Measurements from ENCODE around the gene USF2.

Gene USF2

DNA sequence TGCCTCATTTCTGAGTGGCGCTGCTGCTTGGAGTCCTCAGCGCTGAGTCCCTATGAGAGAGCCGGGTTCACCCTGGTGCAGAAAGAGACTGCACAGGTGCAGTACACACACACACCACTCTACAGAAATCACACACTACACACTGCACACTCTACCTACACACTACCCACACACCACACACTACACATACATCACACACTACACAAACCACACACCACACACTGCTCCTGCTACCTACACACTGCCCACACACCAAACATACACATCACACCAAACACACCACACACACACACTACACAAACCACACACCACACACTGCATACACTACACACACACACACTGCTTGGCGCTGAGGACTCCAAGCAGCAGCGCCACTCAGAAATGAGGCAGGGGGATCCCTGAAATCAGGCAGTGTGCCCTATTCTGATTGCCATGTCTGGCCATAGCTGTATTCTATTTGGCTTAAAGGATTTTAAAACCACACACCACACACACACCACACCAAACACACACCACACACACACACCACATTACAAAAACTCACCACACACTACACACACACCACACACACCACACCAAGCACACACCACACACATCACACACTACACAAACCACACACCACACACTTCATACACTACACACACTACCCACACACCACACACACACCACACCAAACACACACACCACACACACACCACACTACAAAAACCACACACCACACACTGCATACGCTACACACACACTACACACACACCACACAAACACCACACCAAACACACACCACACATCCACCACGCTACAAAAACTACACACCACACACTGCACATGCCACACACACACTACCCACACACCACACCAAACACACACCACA lies 28.1 kb downstream of the USF2 start:
- H3K4me3 Mint-ChIP-seq = no peak overlapping the region
- no peaks in the 10 kb centered on the region for H3K27me3 Mint-ChIP-seq
- DNase-seq = no peak
- H3K9me3 Mint-ChIP-seq = no peaks in the 10 kb centered on the region
- no peak overlapping the region for H3K27ac Mint-ChIP-seq
- H3K36me3 Mint-ChIP-seq (ENCODE audit: insufficient read depth) = no peaks in the 10 kb centered on the region
- ATAC-seq (replicated peaks) = no peak
- peaks cover 0 to 2% of the 10 kb centered on the region in 2 donors for H3K4me1 Mint-ChIP-seq (ENCODE audit: low read depth in 2 of 2)

DNA sequence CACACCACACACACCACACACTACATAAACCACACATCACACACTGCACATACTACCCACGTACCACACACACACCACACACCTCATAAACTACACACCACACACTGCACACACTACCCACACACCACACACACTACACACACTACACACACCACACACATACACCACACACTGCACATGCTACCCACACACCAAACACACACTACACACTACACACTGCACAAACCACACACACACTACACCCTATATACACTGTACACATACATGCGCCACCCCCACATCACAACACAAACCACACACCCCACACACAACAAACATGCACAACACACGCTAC lies 28.7 kb downstream of the USF2 start:
- H3K36me3 Mint-ChIP-seq (ENCODE audit: insufficient read depth) = no peaks in the 10 kb centered on the region
- H3K4me3 Mint-ChIP-seq = no peak overlapping the region
- no peaks in the 10 kb centered on the region for H3K27me3 Mint-ChIP-seq
- H3K27ac Mint-ChIP-seq = no peak overlapping the region
- no peaks in the 10 kb centered on the region for H3K9me3 Mint-ChIP-seq
- ATAC-seq (replicated peaks) (no peak), DNase-seq (no peak)
- peaks cover 0 to 2% of the 10 kb centered on the region in 2 donors for H3K4me1 Mint-ChIP-seq (ENCODE audit: low read depth in 2 of 2)

GRCh38 chr19:35297922-35298321 lies 29.2 kb downstream of the USF2 start:
- Mint-ChIP-seq H3K36me3 (ENCODE audit: insufficient read depth) (no peaks in the 10 kb centered on the region), H3K27ac (no peak overlapping the region)
- ATAC-seq (replicated peaks) = no peak

GRCh38 chr19:35298561-35298972 lies 29.8 kb downstream of the USF2 start:
- no peak for ATAC-seq (replicated peaks)
- no peak overlapping the region for H3K27ac Mint-ChIP-seq
- no peaks in the 10 kb centered on the region for H3K4me1 Mint-ChIP-seq (ENCODE audit: low read depth in 2 of 2)
- no peaks in the 10 kb centered on the region for H3K27me3 Mint-ChIP-seq
- no peak overlapping the region for H3K4me3 Mint-ChIP-seq
- no peak for DNase-seq
- no peaks in the 10 kb centered on the region for H3K36me3 Mint-ChIP-seq (ENCODE audit: insufficient read depth)
- no peaks in the 10 kb centered on the region for H3K9me3 Mint-ChIP-seq

More at GRCh38 chr19:35297922-35298321, 29.2 kb downstream of the USF2 start:
- H3K9me3 Mint-ChIP-seq = no peaks in the 10 kb centered on the region
- no peak for DNase-seq
- no peak overlapping the region for H3K4me3 Mint-ChIP-seq
- H3K27me3 Mint-ChIP-seq = no peaks in the 10 kb centered on the region
- H3K4me1 Mint-ChIP-seq (ENCODE audit: low read depth in 2 of 2) = peaks cover 0 to 2% of the 10 kb centered on the region in 2 donors

DNA sequence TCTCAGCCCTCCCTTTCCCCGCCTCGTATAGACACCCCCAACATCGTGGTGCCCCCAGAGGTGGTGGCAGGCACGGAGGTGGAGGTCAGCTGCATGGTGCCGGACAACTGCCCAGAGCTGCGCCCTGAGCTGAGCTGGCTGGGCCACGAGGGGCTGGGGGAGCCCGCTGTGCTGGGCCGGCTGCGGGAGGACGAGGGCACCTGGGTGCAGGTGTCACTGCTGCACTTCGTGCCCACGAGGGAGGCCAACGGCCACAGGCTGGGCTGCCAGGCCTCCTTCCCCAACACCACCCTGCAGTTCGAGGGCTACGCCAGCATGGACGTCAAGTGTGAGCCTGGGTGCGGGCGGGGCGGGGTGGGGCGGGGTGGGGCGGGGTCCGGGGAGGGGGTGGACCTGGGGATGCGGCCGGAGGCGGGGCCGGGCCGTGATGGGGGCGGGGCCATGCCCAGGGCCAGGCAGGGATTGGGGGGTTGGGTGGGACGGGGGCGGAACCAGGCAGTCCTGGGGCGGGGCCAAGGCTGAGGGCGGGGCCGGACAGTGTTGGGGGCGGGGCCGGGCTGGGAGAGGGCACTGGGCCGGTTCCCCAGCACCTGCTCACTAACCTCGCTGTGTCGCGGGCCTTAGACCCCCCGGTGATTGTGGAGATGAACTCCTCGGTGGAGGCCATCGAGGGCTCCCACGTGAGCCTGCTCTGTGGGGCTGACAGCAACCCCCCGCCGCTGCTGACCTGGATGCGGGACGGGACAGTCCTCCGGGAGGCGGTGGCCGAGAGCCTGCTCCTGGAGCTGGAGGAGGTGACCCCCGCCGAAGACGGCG lies 31.0 kb downstream of the USF2 start:
- no peak for ATAC-seq (replicated peaks)
- Mint-ChIP-seq H3K27ac (no peak overlapping the region), H3K36me3 (ENCODE audit: insufficient read depth) (no peaks in the 10 kb centered on the region), H3K4me1 (ENCODE audit: low read depth in 2 of 2) (no peaks in the 10 kb centered on the region), H3K9me3 (no peaks in the 10 kb centered on the region), H3K4me3 (no peak overlapping the region), H3K27me3 (no peaks in the 10 kb centered on the region)
- no peak for DNase-seq

DNA sequence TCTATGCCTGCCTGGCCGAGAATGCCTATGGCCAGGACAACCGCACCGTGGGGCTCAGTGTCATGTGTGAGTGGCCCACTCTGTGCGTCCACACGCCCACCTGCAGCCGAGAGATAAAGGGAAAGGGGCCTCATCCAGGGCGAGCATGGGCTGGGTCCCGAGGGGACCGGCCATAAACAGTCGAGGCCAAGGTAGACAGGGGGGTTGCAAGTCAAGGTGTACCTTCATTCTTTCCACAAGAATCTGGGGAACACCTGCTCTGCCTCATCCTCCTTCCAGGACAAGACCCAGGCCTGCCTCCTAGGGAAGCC lies 31.5 kb downstream of the USF2 start:
- no peak for ATAC-seq (replicated peaks)
- no peaks in the 10 kb centered on the region for H3K9me3 Mint-ChIP-seq
- no peak overlapping the region for H3K27ac Mint-ChIP-seq
- H3K36me3 Mint-ChIP-seq (ENCODE audit: insufficient read depth) = no peaks in the 10 kb centered on the region
- no peak overlapping the region for H3K4me3 Mint-ChIP-seq
- no peaks in the 10 kb centered on the region for H3K4me1 Mint-ChIP-seq (ENCODE audit: low read depth in 2 of 2)
- DNase-seq = no peak
- H3K27me3 Mint-ChIP-seq = no peaks in the 10 kb centered on the region

DNA sequence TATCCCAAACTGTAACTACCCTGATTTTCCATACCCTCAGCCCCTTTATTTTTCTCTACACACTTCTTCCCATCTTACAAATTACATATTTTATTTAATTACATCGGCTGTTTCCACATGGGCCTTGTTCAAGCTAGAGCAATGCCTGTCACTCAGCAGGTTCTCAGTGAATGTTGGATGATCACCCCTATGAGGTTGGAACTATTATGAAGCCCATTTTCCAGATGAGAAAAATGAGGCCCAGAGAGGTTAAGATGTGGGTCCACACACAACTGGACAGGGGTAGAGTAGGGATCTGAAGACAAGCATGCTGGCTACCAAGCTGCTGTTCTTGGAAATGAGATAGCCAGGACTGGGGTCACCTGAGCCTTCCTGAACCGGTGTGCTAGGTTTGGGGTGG lies 33.2 kb downstream of the USF2 start:
- no peak overlapping the region for H3K27ac Mint-ChIP-seq

DNA sequence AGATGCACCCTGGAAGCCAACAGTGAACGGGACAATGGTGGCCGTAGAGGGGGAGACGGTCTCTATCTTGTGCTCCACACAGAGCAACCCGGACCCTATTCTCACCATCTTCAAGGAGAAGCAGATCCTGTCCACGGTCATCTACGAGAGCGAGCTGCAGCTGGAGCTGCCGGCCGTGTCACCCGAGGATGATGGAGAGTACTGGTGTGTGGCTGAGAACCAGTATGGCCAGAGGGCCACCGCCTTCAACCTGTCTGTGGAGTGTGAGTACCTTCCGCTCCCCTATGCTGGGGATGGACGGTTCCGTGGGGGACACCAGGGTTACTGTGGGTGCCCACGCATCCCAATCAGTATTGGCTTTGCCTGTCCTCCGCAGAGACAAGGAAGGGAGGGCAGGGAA lies 33.7 kb downstream of the USF2 start:
- no peaks in the 10 kb centered on the region for H3K9me3 Mint-ChIP-seq
- DNase-seq (no peak), ATAC-seq (replicated peaks) (no peak)
- no peak overlapping the region for H3K27ac Mint-ChIP-seq
- H3K4me1 Mint-ChIP-seq (ENCODE audit: low read depth in 2 of 2) = no peaks in the 10 kb centered on the region
- no peaks in the 10 kb centered on the region for H3K36me3 Mint-ChIP-seq (ENCODE audit: insufficient read depth)
- no peak overlapping the region for H3K4me3 Mint-ChIP-seq
- peaks cover 0 to under 1% of the 10 kb centered on the region in 2 donors for H3K27me3 Mint-ChIP-seq

More for the DNA sequence above, 33.2 kb downstream of the USF2 start:
- Mint-ChIP-seq H3K9me3 (no peaks in the 10 kb centered on the region), H3K27me3 (no peaks in the 10 kb centered on the region), H3K36me3 (ENCODE audit: insufficient read depth) (no peaks in the 10 kb centered on the region), H3K4me3 (no peak overlapping the region), H3K4me1 (ENCODE audit: low read depth in 2 of 2) (no peaks in the 10 kb centered on the region)
- DNase-seq (no peak), ATAC-seq (replicated peaks) (no peak)

GRCh38 chr19:35303357-35303915 lies 34.7 kb downstream of the USF2 start:
- H3K27ac Mint-ChIP-seq = no peak overlapping the region

DNA sequence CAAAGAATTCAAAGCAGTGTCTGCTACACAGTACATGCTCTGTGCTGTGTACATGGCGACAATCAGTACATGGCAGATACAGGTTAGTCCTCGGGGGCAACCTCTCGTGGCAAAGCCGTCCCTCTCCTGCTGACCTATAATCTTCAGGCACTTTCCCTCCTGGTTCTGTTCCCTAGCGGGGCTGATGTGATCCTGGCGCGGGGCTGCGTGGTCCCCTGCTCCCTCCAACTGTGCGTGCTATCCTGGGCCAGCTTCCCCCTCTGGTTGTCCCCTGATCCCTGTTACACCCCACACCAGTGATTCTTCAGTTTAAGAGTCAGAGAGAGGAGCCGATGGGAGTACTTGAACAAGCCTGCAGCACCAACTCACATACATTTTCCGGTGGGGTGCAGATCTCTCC lies 35.3 kb downstream of the USF2 start:
- Mint-ChIP-seq H3K27ac (no peak overlapping the region), H3K36me3 (ENCODE audit: insufficient read depth) (no peaks in the 10 kb centered on the region), H3K27me3 (peaks cover 10 to 14% of the 10 kb centered on the region in 2 donors), H3K4me3 (no peak overlapping the region), H3K9me3 (no peaks in the 10 kb centered on the region), H3K4me1 (ENCODE audit: low read depth in 2 of 2) (no peaks in the 10 kb centered on the region)
- DNase-seq (no peak), ATAC-seq (replicated peaks) (no peak)

More at GRCh38 chr19:35303357-35303915, 34.7 kb downstream of the USF2 start:
- H3K27me3 Mint-ChIP-seq = peaks cover 7 to 9% of the 10 kb centered on the region in 2 donors
- H3K36me3 Mint-ChIP-seq (ENCODE audit: insufficient read depth) = no peaks in the 10 kb centered on the region
- no peak for DNase-seq
- H3K4me1 Mint-ChIP-seq (ENCODE audit: low read depth in 2 of 2) = no peaks in the 10 kb centered on the region
- H3K9me3 Mint-ChIP-seq = no peaks in the 10 kb centered on the region
- no peak for ATAC-seq (replicated peaks)
- no peak overlapping the region for H3K4me3 Mint-ChIP-seq

GRCh38 chr19:35305181-35305580 lies 36.4 kb downstream of the USF2 start:
- no peaks in the 10 kb centered on the region for H3K36me3 Mint-ChIP-seq (ENCODE audit: insufficient read depth)
- no peak overlapping the region for H3K27ac Mint-ChIP-seq
- H3K9me3 Mint-ChIP-seq = no peaks in the 10 kb centered on the region
- H3K4me3 Mint-ChIP-seq = no peak overlapping the region
- ATAC-seq (replicated peaks) (no peak), DNase-seq (no peak)
- peaks cover 15 to 23% of the 10 kb centered on the region in 2 donors for H3K27me3 Mint-ChIP-seq
- H3K4me1 Mint-ChIP-seq (ENCODE audit: low read depth in 2 of 2) = no peaks in the 10 kb centered on the region

DNA sequence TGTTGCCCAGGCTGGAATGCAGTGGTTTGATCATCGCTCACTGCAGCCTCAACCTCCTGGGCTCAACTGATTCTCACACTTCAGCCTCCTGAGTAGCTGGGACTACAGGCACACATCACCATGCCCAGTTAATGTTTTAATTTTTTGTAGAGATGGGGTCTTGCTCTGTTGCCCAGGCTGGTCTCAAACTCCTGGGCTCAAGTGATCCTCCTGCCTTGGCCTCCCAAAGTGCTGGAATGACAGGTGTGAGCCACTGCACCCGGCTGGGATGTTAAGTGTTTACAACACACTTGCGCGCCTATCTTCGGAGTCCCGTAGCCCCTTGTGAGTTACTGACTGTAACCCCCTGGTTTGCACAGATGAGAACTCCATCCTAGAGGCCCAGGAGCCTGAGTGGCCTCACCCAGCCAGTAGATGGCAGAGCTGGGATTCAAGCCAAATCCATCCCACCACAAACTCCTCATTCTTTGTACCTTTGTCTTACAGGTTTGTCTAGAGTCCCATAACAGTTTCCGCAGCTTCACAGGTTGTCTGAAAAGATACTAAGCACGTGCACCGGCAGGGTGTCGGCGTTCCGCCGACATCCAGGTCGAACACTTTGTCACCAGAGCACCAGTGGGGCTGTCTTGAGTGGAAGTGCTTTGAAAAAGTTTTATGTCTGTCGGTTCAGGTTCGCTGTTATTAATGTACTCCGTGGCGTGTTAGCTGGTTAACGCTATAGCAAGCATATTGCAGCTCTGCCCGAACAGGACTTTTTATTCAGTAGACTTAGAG lies 37.9 kb downstream of the USF2 start:
- Mint-ChIP-seq H3K27ac (no peak overlapping the region), H3K4me1 (ENCODE audit: low read depth in 2 of 2) (no peaks in the 10 kb centered on the region), H3K9me3 (no peaks in the 10 kb centered on the region), H3K4me3 (no peak overlapping the region), H3K27me3 (peaks cover 15 to 26% of the 10 kb centered on the region in 2 donors), H3K36me3 (ENCODE audit: insufficient read depth) (no peaks in the 10 kb centered on the region)
- DNase-seq = no peak
- ATAC-seq (replicated peaks) = no peak

GRCh38 chr19:35307931-35308330 lies 39.2 kb downstream of the USF2 start:
- no peak for DNase-seq
- no peaks in the 10 kb centered on the region for H3K9me3 Mint-ChIP-seq
- no peaks in the 10 kb centered on the region for H3K4me1 Mint-ChIP-seq (ENCODE audit: low read depth in 2 of 2)
- H3K4me3 Mint-ChIP-seq = no peak overlapping the region
- H3K36me3 Mint-ChIP-seq (ENCODE audit: insufficient read depth) = no peaks in the 10 kb centered on the region
- ATAC-seq (replicated peaks) = no peak
- peaks cover 15 to 31% of the 10 kb centered on the region in 2 donors for H3K27me3 Mint-ChIP-seq
- no peak overlapping the region for H3K27ac Mint-ChIP-seq
